CD4-positive, CD25-positive, alpha-beta regulatory T cell (primary cell): ENCODE results near the gene OVOL2. TPM values are rescaled to one million over a fixed set of nuclear protein-coding genes. Genes with fewer than 3 reads are reported as not detected.
A peak's percentile ranks its signal among the peaks of the same experiment; 100 is the strongest.

Experiments used
- ATAC-seq, 2 donors: fragments of 150-1000 bp; cut with Tn5 transposase; one replicate each; pipeline ENCODE4 v1.10.0; 2021; ENCODE audit warnings: low read depth in 2 of 2, moderate number of reproducible peaks in 2 of 2, moderate library complexity in 1 of 2
- DNase-seq, 3 donors: peaks; one replicate each; pipeline versions ENCODE4 v3.0.0 to v3.0.0-alpha.2; 2012 to 2022; ENCODE audit warnings: mixed read lengths in 1 of 3
- H3K27ac ChIP-seq: one replicate; pipeline ENCODE4 v1.7.0; 2013; ENCODE audit warnings: mild to moderate bottlenecking, low read length; ENCODE audit not compliant: insufficient read depth, poor library complexity, severe bottlenecking
- H3K27me3 ChIP-seq: one replicate; pipeline ENCODE4 v1.7.0; 2013; ENCODE audit warnings: low read length; ENCODE audit not compliant: control insufficient read depth, insufficient read depth
- H3K36me3 ChIP-seq: one replicate; pipeline ENCODE4 v1.7.0; 2013; ENCODE audit warnings: mild to moderate bottlenecking, low read length, moderate library complexity; ENCODE audit not compliant: control insufficient read depth, insufficient read depth
- H3K4me1 ChIP-seq: 2 replicates; pipeline ENCODE4 v1.7.0; 2013; ENCODE audit warnings: mild to moderate bottlenecking, low read length; ENCODE audit not compliant: insufficient read depth, control insufficient read depth, poor library complexity, severe bottlenecking
- H3K4me3 ChIP-seq: one replicate; pipeline ENCODE4 v1.7.0; 2013; ENCODE audit warnings: low read depth, mild to moderate bottlenecking, low read length, moderate library complexity
- H3K9me3 ChIP-seq, 2 experiments: 1 replicate in 1 of 2; 2 replicates in 1 of 2; pipeline ENCODE4 v1.7.0; 2013; ENCODE audit warnings: low read length in 2 of 2, mild to moderate bottlenecking in 1 of 2, moderate library complexity in 1 of 2; ENCODE audit not compliant: control insufficient read depth in 2 of 2
- H3K27ac Mint-ChIP-seq, 3 donors: one replicate each; pipeline ENCODE4 v1.8.0; 2020 to 2022; ENCODE audit warnings: mild to moderate bottlenecking in 3 of 3, mixed read lengths in 3 of 3, moderate library complexity in 2 of 3
- H3K27me3 Mint-ChIP-seq: one replicate; pipeline ENCODE4 v1.8.0; 2022; ENCODE audit warnings: mild to moderate bottlenecking, mixed read lengths
- H3K36me3 Mint-ChIP-seq: one replicate; pipeline ENCODE4 v1.8.0; 2020; ENCODE audit warnings: mixed read lengths
- H3K4me1 Mint-ChIP-seq, 4 donors: one replicate each; pipeline ENCODE4 v1.8.0; 2020 to 2022; ENCODE audit warnings: mixed read lengths in 4 of 4, mild to moderate bottlenecking in 1 of 4
- H3K4me3 Mint-ChIP-seq, 4 donors: one replicate each; pipeline ENCODE4 v1.8.0; 2020 to 2022; ENCODE audit warnings: mild to moderate bottlenecking in 4 of 4, mixed read lengths in 4 of 4, moderate library complexity in 3 of 4
- H3K9me3 Mint-ChIP-seq, 7 donors: one replicate each; pipeline ENCODE4 v1.8.0; 2020 to 2022; ENCODE audit warnings: mixed read lengths in 7 of 7, mild to moderate bottlenecking in 3 of 7, moderate library complexity in 2 of 7
- polyA plus RNA-seq, 4 donors: library from polyadenylated mRNA; unstranded; fragments of 300-500 nt; fragmentation: Illumina TruSeq; gene quantifications; one replicate each; pipeline ENCODE4 v1.2.3, GENCODE V29; 2021
- total RNA-seq: library from RNA; stranded (reverse); gene quantifications from one replicate; pipeline ENCODE4 v1.2.3, GENCODE V29; 2022

OVOL2 gene
- total and polyA plus RNA-seq, 5 donors from 2014 or later: not detected

DNA sequence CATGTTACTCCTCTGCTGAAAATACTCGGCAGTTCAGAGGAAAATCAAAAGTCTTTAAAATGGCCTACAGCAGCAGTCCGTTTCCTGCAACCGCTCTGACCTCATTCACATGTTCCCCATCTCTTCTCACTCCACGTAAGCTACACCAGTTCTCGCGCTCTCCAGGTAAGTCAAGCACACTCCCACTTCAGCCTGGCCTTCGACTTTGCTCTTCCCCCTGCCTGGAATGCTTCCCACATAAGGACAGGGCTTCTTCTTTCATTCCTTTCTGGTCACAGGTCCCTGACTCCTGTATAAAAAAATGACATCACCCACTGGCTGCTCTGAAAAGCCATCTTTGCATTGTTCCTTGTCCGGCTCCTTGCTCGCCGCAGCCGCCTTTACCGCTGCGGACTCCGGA is 46.2 kb downstream of the OVOL2 start:
- Mint-ChIP-seq H3K36me3 (no peaks in the 10 kb centered on the region), H3K4me3 (no peak overlapping the region), H3K27ac (no peak overlapping the region), H3K4me1 (no peaks in the 10 kb centered on the region), H3K27me3 (no peaks in the 10 kb centered on the region), H3K9me3 (no peaks in the 10 kb centered on the region)
- ATAC-seq (no peak), DNase-seq (no peak)
- Histone ChIP-seq H3K27ac (no peak overlapping the region), H3K36me3 (no peaks in the 10 kb centered on the region), H3K4me1 (no peaks in the 10 kb centered on the region), H3K27me3 (no peaks in the 10 kb centered on the region), H3K4me3 (no peak overlapping the region), H3K9me3 (no peaks in the 10 kb centered on the region)

DNA sequence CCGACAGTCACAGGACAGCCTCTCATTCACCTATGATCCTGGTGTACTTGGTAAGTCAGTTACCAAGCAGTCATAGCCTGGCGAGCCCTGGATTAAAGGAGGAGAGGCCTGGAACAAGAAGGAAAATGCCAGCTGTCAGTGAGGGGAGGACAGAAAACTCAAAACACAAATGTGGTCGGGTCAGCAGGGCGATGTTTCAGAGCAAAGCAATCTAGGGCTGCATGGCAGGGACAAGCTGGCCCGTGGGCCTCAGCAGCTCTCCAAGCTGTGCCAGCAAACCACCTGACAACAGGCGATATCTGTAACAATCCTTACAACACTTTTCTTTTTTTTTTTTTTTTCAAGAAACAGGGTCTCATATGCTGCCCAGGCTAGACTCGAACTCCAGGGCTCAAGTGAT is 48.6 kb downstream of the OVOL2 start:
- peaks cover 4% of the 10 kb centered on the region for H3K27me3 Mint-ChIP-seq
- H3K9me3 Mint-ChIP-seq: no peaks in the 10 kb centered on the region
- H3K4me1 Mint-ChIP-seq: no peaks in the 10 kb centered on the region
- Histone ChIP-seq H3K4me3 (no peak overlapping the region), H3K9me3 (no peaks in the 10 kb centered on the region), H3K36me3 (no peaks in the 10 kb centered on the region), H3K4me1 (no peaks in the 10 kb centered on the region), H3K27me3 (no peaks in the 10 kb centered on the region), H3K27ac (no peak overlapping the region)
- H3K27ac Mint-ChIP-seq: no peak overlapping the region
- ATAC-seq (no peak), DNase-seq (no peak)
- no peak overlapping the region for H3K4me3 Mint-ChIP-seq
- H3K36me3 Mint-ChIP-seq: no peaks in the 10 kb centered on the region

DNA sequence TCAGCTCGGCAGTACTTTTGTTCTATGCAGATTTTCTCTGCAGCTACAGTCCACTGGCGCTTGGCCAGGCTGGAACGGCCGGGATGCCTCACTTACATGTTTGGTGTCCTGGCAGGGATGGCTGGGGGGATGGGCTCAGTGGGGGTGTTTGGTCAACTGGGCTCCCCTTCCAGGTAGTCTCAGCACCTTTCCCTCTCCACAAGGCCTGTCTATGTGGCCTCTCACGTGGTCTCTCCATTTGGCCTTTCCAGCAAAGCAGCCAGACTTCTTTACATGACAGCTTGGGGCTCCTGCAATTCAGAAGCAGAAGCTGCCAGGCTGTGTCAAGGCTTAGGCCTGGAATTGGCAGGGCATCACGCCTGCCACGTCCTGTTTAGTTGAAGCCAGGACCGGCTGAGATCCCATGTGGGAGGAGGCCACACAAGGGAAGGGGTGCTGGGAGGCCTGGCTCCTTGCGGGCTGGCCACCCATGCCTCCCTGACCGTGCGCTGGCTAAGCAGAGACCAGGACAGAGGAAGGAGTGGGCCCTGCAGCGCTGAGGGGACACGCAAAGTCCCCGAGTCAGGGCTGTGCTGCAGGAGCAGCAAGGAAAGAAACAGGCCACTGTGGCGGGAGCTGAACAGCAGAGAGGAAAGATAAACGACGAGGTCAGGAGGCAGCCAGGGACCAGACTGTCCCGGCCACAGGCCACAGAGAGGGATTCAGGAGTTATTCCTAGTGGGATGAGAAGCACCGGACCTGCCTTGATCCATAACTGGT is 50.0 kb downstream of the OVOL2 start:
- Histone ChIP-seq H3K36me3 (no peaks in the 10 kb centered on the region), H3K9me3 (no peaks in the 10 kb centered on the region)
- peaks cover 4% of the 10 kb centered on the region for H3K27me3 Mint-ChIP-seq

DNA sequence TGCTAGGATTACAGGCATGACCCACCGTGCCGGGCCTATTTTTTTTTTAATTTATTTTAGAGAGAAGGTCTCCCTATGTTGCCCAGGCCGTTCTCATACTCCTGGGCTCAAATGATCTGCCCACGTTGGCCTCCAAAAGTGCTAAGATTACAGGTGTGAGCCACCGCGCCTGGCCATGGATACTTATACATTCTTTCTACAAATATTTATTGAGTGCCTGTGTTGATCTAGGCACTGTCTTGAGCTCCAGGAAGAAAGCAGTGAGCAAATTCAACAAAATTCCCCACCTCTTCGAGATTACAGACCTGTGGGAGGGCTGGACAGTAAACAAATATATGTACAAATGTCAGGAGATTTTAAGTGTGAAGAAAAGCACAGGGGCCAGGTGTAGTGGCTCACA is 51.0 kb downstream of the OVOL2 start:
- H3K36me3 Mint-ChIP-seq: no peaks in the 10 kb centered on the region
- no peaks in the 10 kb centered on the region for H3K9me3 ChIP-seq
- H3K27me3 ChIP-seq: no peaks in the 10 kb centered on the region
- DNase-seq: no peak
- no peaks in the 10 kb centered on the region for H3K36me3 ChIP-seq
- no peak overlapping the region for H3K4me3 Mint-ChIP-seq
- H3K27ac Mint-ChIP-seq: no peak overlapping the region
- no peak for ATAC-seq
- no peak overlapping the region for H3K4me3 ChIP-seq
- H3K27me3 Mint-ChIP-seq: peaks cover 4% of the 10 kb centered on the region
- H3K4me1 Mint-ChIP-seq: no peaks in the 10 kb centered on the region
- H3K4me1 ChIP-seq: no peaks in the 10 kb centered on the region
- H3K9me3 Mint-ChIP-seq: no peaks in the 10 kb centered on the region
- H3K27ac ChIP-seq: no peak overlapping the region

More for the DNA sequence above, 50.0 kb downstream of the OVOL2 start:
- Histone ChIP-seq H3K4me1 (no peaks in the 10 kb centered on the region), H3K27me3 (no peaks in the 10 kb centered on the region), H3K27ac (no peak overlapping the region), H3K4me3 (no peak overlapping the region)
- H3K4me3 Mint-ChIP-seq: no peak overlapping the region
- ATAC-seq: no peak
- H3K4me1 Mint-ChIP-seq: no peaks in the 10 kb centered on the region
- no peaks in the 10 kb centered on the region for H3K9me3 Mint-ChIP-seq
- DNase-seq: no peak
- no peak overlapping the region for H3K27ac Mint-ChIP-seq
- H3K36me3 Mint-ChIP-seq: no peaks in the 10 kb centered on the region

DNA sequence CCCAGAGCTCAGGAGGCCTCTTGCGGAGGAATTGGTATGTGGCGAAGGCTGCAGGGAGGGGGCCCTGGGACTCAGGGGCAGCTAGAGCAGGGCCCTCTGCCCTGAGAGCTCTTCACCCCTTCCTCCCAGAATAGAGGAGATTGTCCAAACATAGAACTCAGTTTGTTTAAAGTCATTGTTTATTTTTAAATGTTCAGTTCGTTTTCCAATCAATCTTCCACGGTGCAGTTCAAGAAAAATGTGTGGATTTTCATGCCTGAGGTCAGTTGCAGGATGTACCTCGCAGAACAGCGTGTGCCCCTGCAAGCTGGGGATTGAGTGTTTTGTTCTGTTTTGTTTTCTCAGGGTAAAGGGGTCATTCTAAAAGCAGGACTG is 51.7 kb downstream of the OVOL2 start:
- Histone ChIP-seq H3K9me3 (no peaks in the 10 kb centered on the region), H3K36me3 (no peaks in the 10 kb centered on the region), H3K27me3 (no peaks in the 10 kb centered on the region), H3K4me1 (no peaks in the 10 kb centered on the region), H3K27ac (no peak overlapping the region), H3K4me3 (no peak overlapping the region)
- DNase-seq (no peak), ATAC-seq (no peak)
- no peak overlapping the region for H3K27ac Mint-ChIP-seq
- no peak overlapping the region for H3K4me3 Mint-ChIP-seq
- H3K4me1 Mint-ChIP-seq: no peaks in the 10 kb centered on the region
- H3K36me3 Mint-ChIP-seq: no peaks in the 10 kb centered on the region
- no peaks in the 10 kb centered on the region for H3K9me3 Mint-ChIP-seq
- peaks cover 7% of the 10 kb centered on the region for H3K27me3 Mint-ChIP-seq

DNA sequence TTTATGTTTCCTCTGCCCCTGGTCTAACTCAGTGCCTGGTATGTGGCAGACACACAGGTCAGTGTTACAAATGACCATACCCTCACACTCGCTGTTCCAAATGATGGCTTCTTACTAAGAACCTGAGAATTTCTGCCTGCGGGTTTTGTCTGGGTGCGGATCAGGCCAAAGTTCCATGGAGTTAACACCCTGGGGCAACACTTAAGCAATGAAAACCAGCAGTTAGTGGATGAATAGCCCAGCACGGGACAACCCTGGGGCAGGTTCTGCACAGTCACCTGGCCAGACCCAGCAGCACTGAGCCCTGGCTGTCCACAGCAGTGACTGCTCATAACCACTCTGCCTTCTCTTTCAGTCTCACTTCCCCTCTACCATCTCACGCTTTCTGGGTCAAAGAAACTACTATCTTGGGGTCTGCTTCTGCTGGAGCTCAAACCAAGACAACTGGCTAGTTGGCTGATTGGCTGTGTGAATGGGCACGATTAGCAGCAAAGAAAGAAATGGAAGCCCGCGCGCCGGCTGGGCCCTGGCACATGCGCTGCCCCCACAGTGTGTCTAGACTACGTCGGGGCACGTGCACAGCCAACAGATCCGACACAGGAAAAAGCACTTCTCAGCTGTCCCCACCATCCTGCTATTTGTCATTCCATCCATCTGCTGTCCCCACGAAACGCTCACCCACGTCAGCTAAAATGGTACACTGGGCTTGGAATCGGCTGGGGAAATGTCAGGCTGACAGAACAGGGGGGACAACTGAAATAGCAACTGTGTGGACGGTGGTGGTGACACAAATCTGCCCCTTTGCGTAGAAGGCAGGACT is 52.3 kb downstream of the OVOL2 start:
- Mint-ChIP-seq H3K36me3 (no peaks in the 10 kb centered on the region), H3K9me3 (no peaks in the 10 kb centered on the region)

DNA sequence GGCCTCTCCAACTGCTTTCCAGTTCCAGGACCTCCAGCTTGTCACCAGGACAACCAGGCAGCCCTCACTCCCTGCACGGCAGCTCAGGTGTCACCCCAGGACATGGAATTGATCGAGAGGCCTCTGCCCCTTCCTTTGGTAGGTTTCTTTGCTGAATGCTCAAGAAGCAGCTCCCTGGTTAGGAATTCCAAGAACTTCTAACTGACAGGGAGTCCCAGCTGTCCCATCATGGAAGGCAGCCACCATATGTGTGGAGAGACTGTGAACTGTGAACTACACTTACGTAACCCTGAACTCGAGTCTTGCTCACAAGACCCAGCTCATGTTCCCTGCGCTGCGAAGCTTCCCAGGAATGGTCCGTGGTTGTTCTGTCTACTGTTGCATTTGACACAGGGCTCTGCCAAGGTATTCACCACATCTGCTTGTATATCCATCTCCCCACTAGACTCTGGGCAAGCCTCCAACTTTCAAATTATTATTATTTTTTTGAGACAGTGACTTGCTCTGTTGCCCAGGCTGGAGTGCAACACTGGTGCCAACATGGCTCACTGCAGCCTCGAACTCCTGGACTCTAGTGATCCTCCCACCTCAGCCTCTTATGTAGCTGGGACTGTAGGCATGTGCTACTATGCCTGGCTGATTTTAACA is 53.2 kb downstream of the OVOL2 start:
- H3K4me3 ChIP-seq: no peak overlapping the region
- no peaks in the 10 kb centered on the region for H3K4me1 ChIP-seq
- Mint-ChIP-seq H3K36me3 (no peaks in the 10 kb centered on the region), H3K4me3 (no peak overlapping the region), H3K4me1 (no peaks in the 10 kb centered on the region), H3K27ac (peak overlapping the region in 1 of 3 donors; percentile 26), H3K27me3 (peaks cover 15% of the 10 kb centered on the region), H3K9me3 (no peaks in the 10 kb centered on the region)
- no peaks in the 10 kb centered on the region for H3K9me3 ChIP-seq
- no peaks in the 10 kb centered on the region for H3K27me3 ChIP-seq
- no peak for DNase-seq
- H3K27ac ChIP-seq: no peak overlapping the region
- ATAC-seq: no peak
- no peaks in the 10 kb centered on the region for H3K36me3 ChIP-seq

More for the DNA sequence above, 52.3 kb downstream of the OVOL2 start:
- H3K27me3 Mint-ChIP-seq: peaks cover 8% of the 10 kb centered on the region
- Histone ChIP-seq H3K27me3 (no peaks in the 10 kb centered on the region), H3K36me3 (no peaks in the 10 kb centered on the region), H3K4me1 (no peaks in the 10 kb centered on the region), H3K27ac (no peak overlapping the region), H3K9me3 (no peaks in the 10 kb centered on the region), H3K4me3 (no peak overlapping the region)
- no peak overlapping the region for H3K4me3 Mint-ChIP-seq
- DNase-seq: no peak
- ATAC-seq: peak in 1 of 2 donors; percentile 46
- H3K27ac Mint-ChIP-seq: no peak overlapping the region
- H3K4me1 Mint-ChIP-seq: no peaks in the 10 kb centered on the region
